Kidney epithelial cell (primary cell): ENCODE results near the gene CBFA2T3. TPM values are rescaled to one million over a fixed set of nuclear protein-coding genes. Genes with fewer than 3 reads are reported as not detected.

Source experiments
- DNase-seq: peaks from one replicate; pipeline ENCODE4 v3.0.0-alpha.2; 2010; ENCODE audit warnings: low read depth
- H3K27me3 ChIP-seq: 2 replicates; pipeline ENCODE4 v1.6.0; 2011; ENCODE audit warnings: low read length; ENCODE audit not compliant: control insufficient read depth, insufficient read depth
- H3K36me3 ChIP-seq: 2 replicates; pipeline ENCODE4 v1.5.1; 2011; ENCODE audit warnings: low read length; ENCODE audit not compliant: control insufficient read depth, insufficient read depth
- H3K4me3 ChIP-seq: 2 replicates; pipeline ENCODE4 v1.5.1; 2011; ENCODE audit warnings: low read depth, mild to moderate bottlenecking, control low read depth, low read length
- total RNA-seq: library from RNA; depleted of rRNA; stranded (reverse); fragments of >200 nt; gene quantifications from 2 replicates; pipeline ENCODE4 v1.2.3, GENCODE V29; 2015
- TF ChIP-seq, protein P1 (sequence below): IDR thresholded peaks from 2 replicates; pipeline ENCODE4 v1.5.1; 2011; ENCODE audit warnings: mild to moderate bottlenecking, moderate library complexity, low read length, control low read depth, inconsistent platforms; ENCODE audit not compliant: insufficient read depth, poor library complexity, severe bottlenecking

CBFA2T3 gene
- total RNA-seq, 1 donor from 2014 or later, result 0.63 TPM

DNA sequence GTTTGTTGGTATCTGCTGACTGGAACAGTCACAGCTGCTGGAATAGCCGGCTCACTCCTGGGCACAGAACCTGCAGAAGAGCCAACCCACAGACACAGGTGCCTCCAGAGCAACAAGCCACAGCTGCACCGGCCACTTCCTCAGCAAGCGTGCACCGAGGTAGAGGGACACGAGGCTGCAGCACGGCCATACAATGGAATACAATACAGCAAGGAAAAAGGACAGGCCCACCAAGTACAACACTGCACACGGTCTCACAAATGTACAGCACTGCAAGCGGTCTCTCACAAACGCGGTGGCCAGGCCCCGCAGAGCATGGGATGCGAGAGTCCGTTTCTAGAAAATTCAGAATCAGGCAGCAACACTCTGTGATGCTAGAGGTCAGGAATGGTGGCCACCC, 63.1 kb downstream of the CBFA2T3 start:
- no peaks in the 10 kb centered on the region for H3K36me3 ChIP-seq
- DNase-seq, result no peak
- TF ChIP-seq, protein P1, sequence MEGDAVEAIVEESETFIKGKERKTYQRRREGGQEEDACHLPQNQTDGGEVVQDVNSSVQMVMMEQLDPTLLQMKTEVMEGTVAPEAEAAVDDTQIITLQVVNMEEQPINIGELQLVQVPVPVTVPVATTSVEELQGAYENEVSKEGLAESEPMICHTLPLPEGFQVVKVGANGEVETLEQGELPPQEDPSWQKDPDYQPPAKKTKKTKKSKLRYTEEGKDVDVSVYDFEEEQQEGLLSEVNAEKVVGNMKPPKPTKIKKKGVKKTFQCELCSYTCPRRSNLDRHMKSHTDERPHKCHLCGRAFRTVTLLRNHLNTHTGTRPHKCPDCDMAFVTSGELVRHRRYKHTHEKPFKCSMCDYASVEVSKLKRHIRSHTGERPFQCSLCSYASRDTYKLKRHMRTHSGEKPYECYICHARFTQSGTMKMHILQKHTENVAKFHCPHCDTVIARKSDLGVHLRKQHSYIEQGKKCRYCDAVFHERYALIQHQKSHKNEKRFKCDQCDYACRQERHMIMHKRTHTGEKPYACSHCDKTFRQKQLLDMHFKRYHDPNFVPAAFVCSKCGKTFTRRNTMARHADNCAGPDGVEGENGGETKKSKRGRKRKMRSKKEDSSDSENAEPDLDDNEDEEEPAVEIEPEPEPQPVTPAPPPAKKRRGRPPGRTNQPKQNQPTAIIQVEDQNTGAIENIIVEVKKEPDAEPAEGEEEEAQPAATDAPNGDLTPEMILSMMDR, result no peak

DNA sequence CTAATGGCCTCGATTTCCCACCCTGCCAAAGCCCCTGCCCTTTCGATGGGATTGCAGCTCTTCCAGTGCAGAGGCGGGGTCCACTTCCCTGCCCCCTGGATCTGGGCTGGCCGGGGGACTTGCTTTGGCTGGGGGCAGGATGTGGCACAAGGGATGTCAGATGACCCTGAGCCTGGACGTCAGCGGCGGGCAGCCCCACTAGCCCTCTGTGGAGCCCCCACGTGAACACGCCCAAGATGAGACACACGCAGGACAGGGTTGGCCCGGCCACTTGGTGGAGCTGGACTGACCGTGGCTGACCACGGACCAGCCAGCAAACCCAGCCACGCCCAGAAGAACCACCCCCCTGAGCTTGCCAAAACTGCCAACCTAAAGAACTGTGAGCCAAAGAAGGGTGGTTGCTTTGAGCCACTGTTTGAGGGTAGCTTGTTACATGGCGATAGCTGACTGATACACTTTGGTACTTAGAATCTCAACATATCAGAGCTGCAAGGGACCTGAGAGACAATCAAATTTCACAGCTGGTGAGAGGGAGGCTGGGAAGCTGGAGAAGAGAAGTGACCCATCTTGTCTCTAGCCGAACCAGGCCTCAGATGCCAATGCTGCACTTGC, 63.9 kb downstream of the CBFA2T3 start:
- H3K4me3 ChIP-seq, result no peak overlapping the region
- H3K27me3 ChIP-seq, result peaks cover 40% of the 10 kb centered on the region
- TF ChIP-seq, protein P1, result no peak
- H3K36me3 ChIP-seq, result no peaks in the 10 kb centered on the region
- no peak for DNase-seq

More for the DNA sequence above, 63.1 kb downstream of the CBFA2T3 start:
- H3K27me3 ChIP-seq, result peaks cover 40% of the 10 kb centered on the region
- no peak overlapping the region for H3K4me3 ChIP-seq

DNA sequence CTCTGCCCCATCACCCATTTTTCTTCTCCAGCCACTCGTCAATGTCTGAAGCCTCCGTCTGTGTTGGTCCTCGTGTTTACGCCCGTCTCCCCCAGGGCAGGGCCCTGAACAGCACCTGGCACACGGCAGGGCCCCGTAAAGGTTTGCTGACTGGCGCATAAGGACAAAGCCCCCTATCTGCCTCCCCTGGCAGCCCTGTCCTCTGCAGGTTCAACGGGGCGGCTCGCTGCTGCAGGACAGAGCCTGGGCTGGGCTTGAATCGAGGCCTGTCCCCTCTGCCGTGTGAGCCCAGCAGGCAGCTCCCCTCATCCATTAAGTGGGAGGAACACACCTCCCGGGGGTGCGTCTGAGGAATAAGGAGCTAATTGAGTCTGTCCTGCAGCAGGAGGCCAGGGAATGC, 64.5 kb downstream of the CBFA2T3 start:
- Histone ChIP-seq H3K36me3 (no peaks in the 10 kb centered on the region), H3K4me3 (no peak overlapping the region), H3K27me3 (peaks cover 36% of the 10 kb centered on the region)
- TF ChIP-seq, protein P1, result no peak
- DNase-seq, result no peak

DNA sequence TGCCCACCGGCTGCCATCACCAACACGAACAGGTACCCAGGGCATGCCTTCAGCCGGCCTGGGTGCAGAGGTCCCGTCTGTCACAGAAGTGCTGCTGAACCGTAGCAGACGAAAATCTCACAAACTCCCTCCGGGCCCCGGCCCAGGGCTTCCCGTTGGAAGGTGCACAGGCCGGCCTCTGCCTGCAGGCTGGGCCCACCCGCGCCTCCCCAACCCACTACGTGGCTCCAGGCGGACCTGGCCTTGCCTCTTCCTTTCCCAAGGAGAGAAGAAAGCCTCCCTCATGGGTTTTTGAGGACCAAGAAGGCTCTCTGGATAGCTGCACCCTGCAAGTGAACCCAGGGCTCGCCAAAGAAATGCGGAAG, 65.1 kb downstream of the CBFA2T3 start:
- no peak for DNase-seq
- TF ChIP-seq, protein P1, result no peak
- Histone ChIP-seq H3K27me3 (peaks cover 32% of the 10 kb centered on the region), H3K4me3 (no peak overlapping the region), H3K36me3 (no peaks in the 10 kb centered on the region)

DNA sequence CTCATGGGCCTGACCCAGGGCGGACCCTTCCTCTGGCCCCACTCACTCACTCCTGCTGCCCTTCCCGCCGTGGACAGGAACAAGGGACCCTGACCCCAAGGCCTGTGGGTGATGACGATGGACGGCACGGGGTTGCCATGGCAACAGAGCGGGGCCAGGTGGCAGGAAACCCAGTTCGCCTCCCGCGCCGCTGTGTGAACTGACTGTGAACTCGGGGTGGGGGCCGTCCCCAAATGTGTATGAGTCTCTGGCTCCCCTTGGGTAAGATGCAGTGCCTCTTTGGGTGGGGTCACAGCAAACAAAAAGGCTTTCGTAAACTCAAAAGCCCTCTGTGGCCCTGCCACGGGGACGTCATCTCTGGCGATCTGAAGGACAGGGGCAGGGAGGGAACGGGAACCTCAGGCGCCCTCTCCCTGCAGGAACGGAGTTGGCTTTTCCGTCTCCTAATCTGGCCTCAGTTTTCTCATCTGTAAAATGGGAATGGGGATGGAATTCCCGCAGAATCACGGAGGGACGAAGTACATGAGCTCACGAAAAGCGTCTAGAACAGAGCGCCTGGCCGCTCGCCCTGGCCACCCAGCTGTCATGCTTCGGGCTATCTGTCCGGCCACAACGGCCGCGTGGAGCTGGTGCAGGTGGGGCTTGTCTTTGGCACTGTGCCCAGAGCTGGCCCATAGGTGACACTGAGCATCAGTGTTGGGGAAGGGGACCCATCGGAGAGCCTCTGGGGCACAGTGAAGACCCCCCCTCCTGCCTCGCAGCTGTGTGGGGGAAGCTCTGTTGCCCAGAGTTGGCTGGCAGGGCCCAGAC, 65.7 kb downstream of the CBFA2T3 start:
- no peak for DNase-seq
- Histone ChIP-seq H3K27me3 (peaks cover 30% of the 10 kb centered on the region), H3K4me3 (no peak overlapping the region), H3K36me3 (no peaks in the 10 kb centered on the region)
- TF ChIP-seq, protein P1, result no peak
